HepG2 (cell line): ENCODE measurements around the gene KCTD15. TPM values are rescaled to one million over a fixed set of nuclear protein-coding genes. Genes with fewer than 3 reads are reported as not detected.

ENCODE experiments used
- ATAC-seq: fragments of 200-7000 bp; cut with Tn5 transposase; 3 replicates; pipeline ENCODE4 v1.9.1; 2020; ENCODE audit warnings: mild to moderate bottlenecking, moderate library complexity
- BruUV-seq: library from RNA; stranded (reverse); fragments of 400-500 nt; replicated peaks from 2 replicates; lab custom pipeline; 2021; lab: Mats Ljungman, UMichigan
- CTCF ChIA-PET: fragments of 300-600 bp; formaldehyde crosslinking; extraction: SDS; loops from one replicate; lab custom pipeline; 2021; ENCODE audit warnings: low total read pairs, inconsistent platforms, low intra/inter-chr PET ratio; lab: Yijun Ruan, JAX
- POLR2A ChIA-PET: fragments of 350-600 bp; sonication (Branson Sonifier 250); formaldehyde crosslinking; loops from one replicate; lab custom pipeline; 2020; ENCODE audit warnings: antibody characterized with exemption, inconsistent platforms; lab: Yijun Ruan, JAX
- DNase-seq: peaks from one replicate; pipeline ENCODE4 v3.0.0-alpha.2; 2015; ENCODE audit warnings: low spot score
- FAIRE-seq: peaks from 3 replicates; lab custom pipeline; 2011; peaks lifted over from hg19 to GRCh38; lab: Jason Lieb, UNC
- H2AFZ ChIP-seq: one replicate; pipeline ENCODE4 v1.6.1; 2011; ENCODE audit warnings: low read length, inconsistent platforms
- H3K27ac ChIP-seq: fragments of 300-600 bp; 3 replicates; pipeline ENCODE4 v1.8.0; 2011; ENCODE audit warnings: mixed run types, mild to moderate bottlenecking, mixed read lengths, low read length, inconsistent platforms; ENCODE audit not compliant: insufficient read depth; ENCODE audit errors: extremely low read length
- H3K27me3 ChIP-seq, 2 experiments: fragments of 200-600 bp in 1 of 2; 2 replicates in 1 of 2; 3 replicates in 1 of 2; pipeline versions ENCODE4 v1.6.0 to v1.8.0; 2011; ENCODE audit warnings: low read length in 2 of 2, mild to moderate bottlenecking in 2 of 2, moderate library complexity in 2 of 2, inconsistent platforms in 1 of 2; ENCODE audit not compliant: insufficient read depth in 2 of 2, control insufficient read depth in 1 of 2
- H3K36me3 ChIP-seq, 2 experiments: fragments of 200-600 bp in 1 of 2; replicated peaks in 1 of 2; 2 replicates in 1 of 2; 3 replicates in 1 of 2; pipeline versions ENCODE4 v1.5.1 to v1.8.0; 2011; ENCODE audit warnings: low read length in 2 of 2, inconsistent platforms in 1 of 2; ENCODE audit not compliant: insufficient read depth in 2 of 2, control insufficient read depth in 1 of 2
- H3K4me1 ChIP-seq: 2 replicates; pipeline ENCODE4 v1.5.1; 2012; ENCODE audit warnings: low read length, inconsistent platforms; ENCODE audit not compliant: insufficient read depth
- H3K4me2 ChIP-seq: 2 replicates; pipeline ENCODE4 v1.6.0; 2011; ENCODE audit warnings: low read depth, low read length, inconsistent platforms
- H3K4me3 ChIP-seq, 3 experiments: fragments of 200-600 bp in 1 of 3; sonication (generic), shearing (Covaris generic) in 1 of 3; replicated peaks in 1 of 3; 2 replicates each; pipeline ENCODE4 v1.5.1; 2011 to 2016; ENCODE audit warnings: low read length in 3 of 3, inconsistent platforms in 2 of 3, low read depth in 2 of 3, mild to moderate bottlenecking in 2 of 3, control low read depth in 1 of 3, mixed read lengths in 1 of 3; ENCODE audit not compliant: insufficient read depth in 1 of 3
- H3K79me2 ChIP-seq: one replicate; pipeline ENCODE4 v1.6.1; 2011; ENCODE audit warnings: low read length, inconsistent platforms; ENCODE audit not compliant: insufficient read depth
- H3K9ac ChIP-seq: 2 replicates; pipeline ENCODE4 v1.6.0; 2011; ENCODE audit warnings: mild to moderate bottlenecking, low read depth, low read length, inconsistent platforms; ENCODE audit not compliant: insufficient read depth
- H3K9me3 ChIP-seq: 2 replicates; pipeline ENCODE4 v1.5.1; 2012; ENCODE audit warnings: mild to moderate bottlenecking, low read length
- H4K20me1 ChIP-seq: 2 replicates; pipeline ENCODE4 v1.6.0; 2011; ENCODE audit warnings: inconsistent platforms, mild to moderate bottlenecking, low read length, moderate library complexity; ENCODE audit not compliant: insufficient read depth
- ARNT2 ChIP-seq: sonication (generic); formaldehyde crosslinking; IDR thresholded peaks from 2 replicates; pipeline ENCODE4 v1.8.0; 2022; ENCODE audit warnings: mild to moderate bottlenecking, low read depth, missing genetic modification reagents, moderate library complexity
- SP2 ChIP-seq: sonication (generic); formaldehyde crosslinking; IDR thresholded peaks from 2 replicates; pipeline ENCODE4 v1.5.1; 2020; ENCODE audit warnings: mild to moderate bottlenecking, missing genetic modification reagents
- ZBTB38 ChIP-seq: sonication (generic); formaldehyde crosslinking; IDR thresholded peaks from 2 replicates; pipeline ENCODE4 v1.5.1; 2020; ENCODE audit warnings: mild to moderate bottlenecking, missing genetic modification reagents
- ZBTB7B ChIP-seq: sonication (generic); formaldehyde crosslinking; IDR thresholded peaks from 2 replicates; pipeline ENCODE4 v1.4.0; 2020; ENCODE audit warnings: missing genetic modification reagents
- ZC3H13 ChIP-seq: sonication (generic); formaldehyde crosslinking; IDR thresholded peaks from 2 replicates; pipeline ENCODE4 v1.8.1; 2023; ENCODE audit warnings: mild to moderate bottlenecking, missing genetic modification reagents, moderate library complexity
- ZNF205 ChIP-seq: IDR thresholded peaks from 2 replicates; pipeline ENCODE4 v1.6.1; 2018; ENCODE audit warnings: missing biosample characterization, missing genetic modification reagents
- ZNF225 ChIP-seq: sonication (generic); formaldehyde crosslinking; IDR thresholded peaks from 2 replicates; pipeline ENCODE4 v1.4.0; 2020; ENCODE audit warnings: mild to moderate bottlenecking, missing genetic modification reagents
- ZNF670 ChIP-seq: sonication (generic); formaldehyde crosslinking; IDR thresholded peaks from 2 replicates; pipeline ENCODE4 v1.8.0; 2022; ENCODE audit warnings: mild to moderate bottlenecking, missing genetic modification reagents, borderline replicate concordance
- ZNF768 ChIP-seq: sonication (generic); formaldehyde crosslinking; IDR thresholded peaks from 2 replicates; pipeline ENCODE4 v1.4.0; 2020; ENCODE audit warnings: missing genetic modification reagents
- WGBS: methylation state at CpG from one replicate; pipeline ENCODE4 v1.1.6; 2017; ENCODE audit warnings: low lambda C conversion rate; 5-methylcytosine and 5-hydroxymethylcytosine counted together
- in situ Hi-C: cut with HindIII; loops from 2 replicates; pipeline ENCODE4 v1.10.0; 2017; ENCODE audit warnings: low pct_unique_long_range_greater_than_20kb; ENCODE audit not compliant: extremely low pct_ligation_motif_present
- intact Hi-C: fragments of 100-400 bp; cut with micrococcal nuclease; formaldehyde crosslinking; loops from one replicate; pipeline ENCODE4 v1.10.0; 2022; ENCODE audit not compliant: unreplicated experiment
- polyA plus RNA-seq, 8 experiments: library from polyadenylated mRNA; depleted of rRNA in 3 of 8; stranded (reverse) in 7 of 8; unstranded in 1 of 8; fragments of >200 nt; fragmentation: Illumina TruSeq in 4 of 8; extraction: Trizol in 4 of 8; gene quantifications; 2 replicates each; pipeline versions ENCODE4 v1.2.1 to v1.2.3, GENCODE V29; 2011 to 2016; ENCODE audit warnings: low read depth in 4 of 8, missing spikeins in 1 of 8, mixed read lengths in 1 of 8; ENCODE audit not compliant: insufficient read depth in 1 of 8
- total RNA-seq, 5 experiments: library from RNA; depleted of rRNA; stranded (reverse); fragments of >200 nt; fragmentation: Illumina TruSeq; extraction: Trizol; gene quantifications; 2 replicates each; pipeline ENCODE4 v1.2.3, GENCODE V29; 2016; ENCODE audit warnings: low read depth in 1 of 5
- TF ChIP-seq, protein P1 (sequence below): sonication (generic); formaldehyde crosslinking; IDR thresholded peaks from 2 replicates; pipeline ENCODE4 v1.5.0; 2020; ENCODE audit warnings: missing genetic modification reagents

The KCTD15 gene
- total and polyA plus RNA-seq, 2 of the 13 experiments (the other 11 are each of a cell fraction or from before 2014, with no cell fraction given) = 13.2 to 16.7 TPM

DNA sequence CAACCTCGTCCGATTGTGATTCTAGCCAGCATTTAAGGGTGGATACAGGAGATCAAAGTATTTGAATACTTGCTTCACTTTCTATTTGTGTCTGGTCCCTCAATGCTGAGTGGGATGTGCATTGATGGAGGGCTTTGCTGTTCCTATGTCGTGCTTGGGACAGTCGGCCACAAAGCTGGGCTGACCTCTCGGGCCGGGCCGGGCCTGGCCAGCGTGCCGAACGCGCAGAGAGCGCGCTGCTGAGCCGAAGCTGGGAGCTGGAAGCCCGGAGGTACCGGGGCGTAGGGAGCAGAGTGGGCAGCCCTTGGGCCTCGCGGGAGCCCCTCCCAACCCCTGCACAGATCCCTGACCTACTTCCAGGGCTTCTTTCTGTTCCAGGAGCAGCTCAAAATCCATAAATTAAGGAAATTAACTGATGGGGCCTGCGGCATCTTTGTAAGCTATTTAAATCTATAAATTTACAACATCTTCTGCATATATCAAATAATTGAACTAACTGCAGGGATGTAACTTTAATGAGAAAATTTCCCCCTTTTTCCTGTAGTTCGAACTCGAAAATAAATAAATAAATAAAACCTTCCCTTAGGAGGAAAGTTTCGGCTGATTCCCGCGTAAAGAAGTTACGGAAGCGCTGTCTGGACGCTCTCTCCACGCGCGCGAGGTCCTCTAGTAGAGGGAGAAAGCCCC lies 1.8 kb upstream of the KCTD15 start:
- FAIRE-seq = no peak
- TF ChIP-seq SP2 = no peak
- no peak for TF ChIP-seq ZNF225 (CRISPR knock-in tag)
- 0 out of 2 replicates have a peak, but pooled peaks have one; percentile 72 for TF ChIP-seq ZBTB7B (CRISPR knock-in tag)
- 0 out of 2 replicates have a peak, but pooled peaks have one; percentile 18 for TF ChIP-seq ZNF670
- 0 out of 2 replicates have a peak, but pooled peaks have one; percentile 58 for TF ChIP-seq ZBTB38 (CRISPR knock-in tag)
- no peak for TF ChIP-seq ARNT2 (CRISPR knock-in tag)
- TF ChIP-seq ZC3H13 (CRISPR knock-in tag) = 0 out of 2 replicates have a peak, but pooled peaks have one; percentile 30
- TF ChIP-seq ZNF205 = no peak
- TF ChIP-seq, protein P1, sequence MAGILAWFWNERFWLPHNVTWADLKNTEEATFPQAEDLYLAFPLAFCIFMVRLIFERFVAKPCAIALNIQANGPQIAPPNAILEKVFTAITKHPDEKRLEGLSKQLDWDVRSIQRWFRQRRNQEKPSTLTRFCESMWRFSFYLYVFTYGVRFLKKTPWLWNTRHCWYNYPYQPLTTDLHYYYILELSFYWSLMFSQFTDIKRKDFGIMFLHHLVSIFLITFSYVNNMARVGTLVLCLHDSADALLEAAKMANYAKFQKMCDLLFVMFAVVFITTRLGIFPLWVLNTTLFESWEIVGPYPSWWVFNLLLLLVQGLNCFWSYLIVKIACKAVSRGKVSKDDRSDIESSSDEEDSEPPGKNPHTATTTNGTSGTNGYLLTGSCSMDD (CRISPR knock-in tag) = no peak
- TF ChIP-seq ZNF768 (CRISPR knock-in tag) = peak; percentile 47; the same call in 1 of the 2 replicates
- TF ChIP-seq, all 625 proteins: peak for 5
- intact Hi-C loops (loop anchor here (5.0 kb wide), 1 partner anchor 202 kb away; no protein-coding TSS in a partner anchor), in situ Hi-C loops (no loop called here)
- H3K27ac ChIP-seq = no peak overlapping the region
- POLR2A ChIA-PET = interaction anchor here (0.6 to 1.0 kb wide), 3 partner anchors 9 to 341 kb away, joined by 3 to 5 read pairs (median 3); no protein-coding TSS in a partner anchor
- CTCF ChIA-PET = interaction anchor here (0.7 to 3.4 kb wide), 4 partner anchors 16 to 301 kb away, joined by 3 to 20 read pairs (median 8); no protein-coding TSS in a partner anchor
- no peak for DNase-seq
- 22% methylated on average over 27 of the region's 32 CpGs for WGBS
- no peaks in the 10 kb centered on the region for H3K9me3 ChIP-seq
- ATAC-seq = no peak
- BruUV-seq = TSS peak; percentile 85
- H2AFZ ChIP-seq = no peak overlapping the region
- H4K20me1 ChIP-seq = no peaks in the 10 kb centered on the region
- peaks cover 1 to 5% of the 10 kb centered on the region in 2 experiments; a peak in 2 of 5 replicates for H3K36me3 ChIP-seq
- peaks cover 8% of the 10 kb centered on the region for H3K4me1 ChIP-seq
- no peaks in the 10 kb centered on the region for H3K79me2 ChIP-seq
- peak overlapping the region; percentile 74 to 89 (median 83) for H3K4me3 ChIP-seq
- peak overlapping the region; percentile 39 for H3K9ac ChIP-seq
- H3K4me2 ChIP-seq = peak overlapping the region; percentile 73
- peaks cover 1 to 23% of the 10 kb centered on the region in 2 experiments; a peak in 2 of 5 replicates for H3K27me3 ChIP-seq
